Tibial nerve (tissue), 4 donors: ENCODE measurements around the gene SPATA13.
"Not testable (repeated sequence)": the region's sequence is repeated elsewhere in the genome, so short reads cannot be mapped to it uniquely, and the experiment has no call there.

Source experiments
- CTCF ChIP-seq, 5 experiments: fragments of 200-600 bp in 3 of 5; fragments of 450-650 bp in 2 of 5; sonication (generic) in 3 of 5; IDR thresholded peaks; one replicate each; pipeline ENCODE4 v1.5.1; 2016 to 2019; ENCODE audit warnings: antibody characterized with exemption in 5 of 5, mild to moderate bottlenecking in 3 of 5, moderate library complexity in 2 of 5
- EP300 ChIP-seq, 2 donors: sonication (generic); formaldehyde crosslinking; IDR thresholded peaks; one replicate each; pipeline ENCODE4 v1.6.1; 2017; ENCODE audit warnings: antibody characterized with exemption in 2 of 2, mild to moderate bottlenecking in 1 of 2
- POLR2A ChIP-seq, 2 donors: fragments of 450-650 bp; IDR thresholded peaks; one replicate each; pipeline ENCODE4 v1.6.1; 2017; ENCODE audit warnings: antibody characterized with exemption in 2 of 2, mild to moderate bottlenecking in 2 of 2, moderate library complexity in 2 of 2

GRCh38 chr13:24309300-24309699, 148.8 kb downstream of the SPATA13 start, which contains the start of gene C1QTNF9:
- not testable (repeated sequence) for TF ChIP-seq EP300, CTCF, POLR2A (IDR thresholded peaks at IDR 0.05)
